Spleen (tissue), 11 donors: Measurements from ENCODE around the gene CNKSR2. TPM values are rescaled to one million over a fixed set of nuclear protein-coding genes. Genes with fewer than 3 reads are reported as not detected.

Experiments used
- DNase-seq: peaks from one replicate; pipeline ENCODE4 v3.0.0-alpha.2; 2020
- H3K27ac ChIP-seq, 8 donors: fragments of 200-600 bp; sonication (generic) in 7 of 8; 1 replicate in 4 of 8; 2 replicates in 4 of 8; pipeline versions ENCODE4 v1.5.0 to v1.8.0; 2016 to 2021; ENCODE audit warnings: inconsistent platforms in 4 of 8, mild to moderate bottlenecking in 4 of 8, moderate library complexity in 1 of 8
- H3K27me3 ChIP-seq, 7 donors: fragments of 200-600 bp; sonication (generic) in 6 of 7; replicated peaks in 1 of 7; 1 replicate in 4 of 7; 2 replicates in 3 of 7; pipeline versions ENCODE4 v1.5.0 to v1.8.0; 2016 to 2021; ENCODE audit warnings: inconsistent platforms in 3 of 7, mild to moderate bottlenecking in 1 of 7
- H3K36me3 ChIP-seq, 6 donors: fragments of 200-600 bp; sonication (generic) in 5 of 6; 1 replicate in 4 of 6; 2 replicates in 2 of 6; pipeline versions ENCODE4 v1.5.0 to v1.8.0; 2016 to 2021; ENCODE audit warnings: inconsistent platforms in 2 of 6
- H3K4me1 ChIP-seq, 6 donors: fragments of 200-600 bp; sonication (generic) in 5 of 6; 1 replicate in 3 of 6; 2 replicates in 3 of 6; pipeline versions ENCODE4 v1.5.0 to v1.8.0; 2016 to 2021; ENCODE audit warnings: inconsistent platforms in 3 of 6
- H3K4me3 ChIP-seq, 8 donors: fragments of 200-600 bp; sonication (generic) in 7 of 8; 1 replicate in 4 of 8; 2 replicates in 4 of 8; pipeline versions ENCODE4 v1.5.0 to v1.8.0; 2016 to 2021; ENCODE audit warnings: inconsistent platforms in 4 of 8, mild to moderate bottlenecking in 4 of 8, moderate library complexity in 2 of 8
- H3K9me3 ChIP-seq, 8 donors: fragments of 200-600 bp; sonication (generic) in 7 of 8; 1 replicate in 4 of 8; 2 replicates in 4 of 8; pipeline versions ENCODE4 v1.5.0 to v1.8.0; 2016 to 2021; ENCODE audit warnings: inconsistent platforms in 4 of 8
- CTCF ChIP-seq, 11 experiments: fragments of 200-600 bp in 7 of 11; fragments of 450-650 bp in 4 of 11; sonication (generic) in 4 of 11; IDR thresholded peaks in 8 of 11; conservative IDR thresholded peaks in 3 of 11; 1 replicate in 7 of 11; 2 replicates in 4 of 11; pipeline versions ENCODE4 v1.4.0 to v1.8.0; 2016 to 2021; ENCODE audit warnings: antibody characterized with exemption in 11 of 11, inconsistent platforms in 4 of 11, mild to moderate bottlenecking in 1 of 11
- POLR2A ChIP-seq, 3 donors: fragments of 450-650 bp; IDR thresholded peaks; one replicate each; pipeline ENCODE4 v1.5.1; 2017; ENCODE audit warnings: antibody characterized with exemption in 3 of 3, mild to moderate bottlenecking in 1 of 3
- POLR2AphosphoS5 ChIP-seq, 3 donors: sonication (generic); formaldehyde crosslinking; IDR thresholded peaks; one replicate each; pipeline ENCODE4 v1.5.1; 2017; ENCODE audit warnings: antibody characterized with exemption in 3 of 3
- WGBS, 5 donors: extraction: QIAGEN DNeasy Blood & Tissue Kit in 3 of 5; methylation state at CpG; one replicate each; pipeline versions ENCODE4 v1.1.5 to v1.1.7; 2013 to 2018; 5-methylcytosine and 5-hydroxymethylcytosine counted together
- intact Hi-C: fragments of 100-400 bp; cut with DNase I; formaldehyde crosslinking; loops from one replicate; pipeline ENCODE4 v1.15.0; 2023; ENCODE audit warnings: low total_unique reads
- polyA plus RNA-seq, 3 donors: library from polyadenylated mRNA; stranded (reverse); fragments of 200-250 nt; gene quantifications; one replicate each; pipeline ENCODE4 v1.2.1, GENCODE V29; 2013
- total RNA-seq, 7 donors: library from RNA; depleted of rRNA in 3 of 7; stranded (reverse); fragments of >200 nt in 3 of 7; fragmentation: NEBNext Ultra II Directional in 4 of 7; extraction: Animal tissue kit (Norgen Biotek cat#: 25700) in 4 of 7; gene quantifications; one replicate each; pipeline versions ENCODE4 v1.1.0 to v1.2.1, GENCODE V29; 2016 to 2021
- donor health status: healthy with polysubstance abuse.
- donor health status: DM: no; HTN: no; CAD: no; lungs with moderate emphysema.
- donor health status: DM: no; HTN: no; CAD: no.
- donor health status: Bipolar disorder and iron deficiency.
- donor health status: healthy.
- donor health status: DM: no; HTN: no; CAD: no.
- donor health status: DM: yes; HTN: yes; CAD: no.

Gene CNKSR2
- total and polyA plus RNA-seq, 10 donors: 1.6 to 16.8 (median 6.0) TPM

GRCh38 chrX:21700275-21700674, 326.1 kb downstream of the CNKSR2 start:
- 75 to 94% (median 85%) methylated on average over 5 of the region's 5 CpGs for WGBS, 5 donors
- DNase-seq: no peak
- Histone ChIP-seq H3K36me3 (no peaks in the 10 kb centered on the region), H3K4me3 (no peak overlapping the region), H3K27ac (no peak overlapping the region), H3K27me3 (no peaks in the 10 kb centered on the region), H3K9me3 (no peaks in the 10 kb centered on the region), H3K4me1 (no peaks in the 10 kb centered on the region)
- intact Hi-C loops: no loop called here
- TF ChIP-seq POLR2A (IDR thresholded peaks at IDR 0.05) (no peak), CTCF (IDR thresholded peaks at IDR 0.05 in 8 of 11, conservative IDR thresholded peaks at IDR 0.05 in 3 of 11) (no peak)

- WGBS, 5 donors: 59 to 94% (median 75%) methylated on average over 2 to 3 of the region's 3 CpGs
- intact Hi-C loops: no loop called here
Measured at GRCh38 chrX:21700967-21701366, 326.7 kb downstream of the CNKSR2 start.

GRCh38 chrX:21702725-21703124, 328.5 kb downstream of the CNKSR2 start:
- no peak for TF ChIP-seq POLR2AphosphoS5 (IDR thresholded peaks at IDR 0.05)
- no peak for TF ChIP-seq POLR2A (IDR thresholded peaks at IDR 0.05)
- no peak for TF ChIP-seq CTCF (IDR thresholded peaks at IDR 0.05 in 8 of 11, conservative IDR thresholded peaks at IDR 0.05 in 3 of 11)
- Histone ChIP-seq H3K4me1 (no peaks in the 10 kb centered on the region), H3K27ac (no peak overlapping the region), H3K27me3 (no peaks in the 10 kb centered on the region), H3K9me3 (peaks cover 0 to 6% (median 0%) of the 10 kb centered on the region in 8 donors), H3K36me3 (no peaks in the 10 kb centered on the region), H3K4me3 (no peak overlapping the region)
- DNase-seq: no peak
- intact Hi-C loops: no loop called here
- 66 to 79% (median 75%) methylated on average over 4 of the region's 4 CpGs for WGBS, 5 donors

More at GRCh38 chrX:21700967-21701366, 326.7 kb downstream of the CNKSR2 start:
- Histone ChIP-seq H3K4me3 (no peak overlapping the region), H3K9me3 (no peaks in the 10 kb centered on the region), H3K36me3 (no peaks in the 10 kb centered on the region), H3K27me3 (no peaks in the 10 kb centered on the region), H3K27ac (no peak overlapping the region), H3K4me1 (no peaks in the 10 kb centered on the region)
- no peak for TF ChIP-seq CTCF (IDR thresholded peaks at IDR 0.05 in 8 of 11, conservative IDR thresholded peaks at IDR 0.05 in 3 of 11)
- no peak for TF ChIP-seq POLR2A (IDR thresholded peaks at IDR 0.05)
- TF ChIP-seq POLR2AphosphoS5 (IDR thresholded peaks at IDR 0.05): no peak
- no peak for DNase-seq
